GM19438 (cell line): ENCODE data around the gene FBXW11.
A peak's percentile ranks its signal among the peaks of the same experiment; 100 is the strongest.

ENCODE experiments used
- ATAC-seq: cut with Tn5 transposase; IDR thresholded peaks from one replicate; pipeline ENCODE4 v1.9.1; 2021; ENCODE audit warnings: low read depth; ENCODE audit not compliant: unreplicated experiment

Gene FBXW11

GRCh38 chr5:172006321-172007174 is at the start of gene FBXW11:
FBXW11 (minus strand) TSS chr5:172006638; CDS start chr5:172006502, 136 bp downstream.
- ATAC-seq: peak; percentile 81

- no peak for ATAC-seq
These were observed 49.6 kb upstream of the FBXW11 start for GRCh38 chr5:172055996-172056395.

GRCh38 chr5:172055421-172055820 is 49.0 kb upstream of the FBXW11 start:
- ATAC-seq: no peak

GRCh38 chr5:172054611-172055153 is 48.2 kb upstream of the FBXW11 start:
- no peak for ATAC-seq

- no peak for ATAC-seq
These were observed 46.2 kb upstream of the FBXW11 start for GRCh38 chr5:172052450-172053236.

- ATAC-seq: no peak
These were observed 45.4 kb upstream of the FBXW11 start for GRCh38 chr5:172051643-172052339.

- no peak for ATAC-seq
These were observed 43.6 kb upstream of the FBXW11 start for GRCh38 chr5:172050080-172050479.

GRCh38 chr5:172049226-172049796 is 42.9 kb upstream of the FBXW11 start:
- no peak for ATAC-seq

GRCh38 chr5:172048539-172049101 is 42.2 kb upstream of the FBXW11 start:
- no peak for ATAC-seq

GRCh38 chr5:172048170-172048422 is 41.7 kb upstream of the FBXW11 start:
- ATAC-seq: no peak

- ATAC-seq: no peak
These were observed 40.2 kb upstream of the FBXW11 start for GRCh38 chr5:172046593-172046992.

GRCh38 chr5:172045315-172045632 is 38.8 kb upstream of the FBXW11 start:
- ATAC-seq: no peak

- no peak for ATAC-seq
These were observed 38.3 kb upstream of the FBXW11 start for GRCh38 chr5:172044631-172045314.

GRCh38 chr5:172043865-172044264 is 37.4 kb upstream of the FBXW11 start:
- ATAC-seq: no peak

- ATAC-seq: no peak
These were observed 35.7 kb upstream of the FBXW11 start for GRCh38 chr5:172042183-172042582.

GRCh38 chr5:172038167-172038566 is 31.7 kb upstream of the FBXW11 start:
- no peak for ATAC-seq

GRCh38 chr5:172035049-172035448 is 28.6 kb upstream of the FBXW11 start:
- no peak for ATAC-seq

GRCh38 chr5:172031894-172032461 is 25.5 kb upstream of the FBXW11 start:
- no peak for ATAC-seq

GRCh38 chr5:172029876-172030275 is 23.4 kb upstream of the FBXW11 start:
- ATAC-seq: no peak

GRCh38 chr5:172028167-172028566 is 21.7 kb upstream of the FBXW11 start:
- no peak for ATAC-seq
